Measurements from ENCODE around the gene B4GALNT2.
"Not testable (repeated sequence)": the region's sequence is repeated elsewhere in the genome, so short reads cannot be mapped to it uniquely, and the experiment has no call there.

The B4GALNT2 gene

GRCh38 chr17:49093131-49093530 is 39.4 kb upstream of the B4GALNT2 start:
- no peaks in the 10 kb centered on the region for H3K9me3 ChIP-seq (ENCODE audit: insufficient read depth, low read length)

GRCh38 chr17:49100601-49101000 is 32.0 kb upstream of the B4GALNT2 start:
- H3K27ac ChIP-seq (ENCODE audit: low read depth, low read length), result no peak overlapping the region
- H3K9ac ChIP-seq (ENCODE audit: low read length), result no peak overlapping the region
- H3K27me3 ChIP-seq (ENCODE audit: low read length), result no peaks in the 10 kb centered on the region
- H4K20me1 ChIP-seq (ENCODE audit: low read depth, low read length), result no peaks in the 10 kb centered on the region
- H3K4me2 ChIP-seq (ENCODE audit: low read depth, low read length, poor library complexity, severe bottlenecking), result no peak overlapping the region
- H3K9me3 ChIP-seq (ENCODE audit: insufficient read depth, low read length), result no peaks in the 10 kb centered on the region
- H3K9me2 ChIP-seq (replicated peaks; ENCODE audit: insufficient read depth, low read length), result no peaks in the 10 kb centered on the region
- TF ChIP-seq CTCF (IDR thresholded peaks at IDR 0.05; ENCODE audit: insufficient read depth, low read length, poor library complexity, severe bottlenecking) (no peak), EZH2phosphoT487 (conservative IDR thresholded peaks at IDR 0.05; ENCODE audit: low read length) (no peak)
- no peak overlapping the region for H2AFZ ChIP-seq (ENCODE audit: low read depth, low read length, severe bottlenecking)
- no peaks in the 10 kb centered on the region for H3K36me3 ChIP-seq (ENCODE audit: low read length)
- H3K79me2 ChIP-seq (ENCODE audit: insufficient read depth, low read length), result no peaks in the 10 kb centered on the region
- H3F3A ChIP-seq (ENCODE audit: insufficient read depth), result no peaks in the 10 kb centered on the region
- H3K4me3 ChIP-seq (ENCODE audit: insufficient read depth, low read length, poor library complexity, severe bottlenecking), result no peak overlapping the region

More at GRCh38 chr17:49093131-49093530, 39.4 kb upstream of the B4GALNT2 start:
- Histone ChIP-seq H3K4me2 (ENCODE audit: low read depth, low read length, poor library complexity, severe bottlenecking) (no peak overlapping the region), H3K36me3 (ENCODE audit: low read length) (no peaks in the 10 kb centered on the region), H3K27ac (ENCODE audit: low read depth, low read length) (no peak overlapping the region), H4K20me1 (ENCODE audit: low read depth, low read length) (no peaks in the 10 kb centered on the region), H3F3A (ENCODE audit: insufficient read depth) (no peaks in the 10 kb centered on the region), H3K9me2 (replicated peaks; ENCODE audit: insufficient read depth, low read length) (no peaks in the 10 kb centered on the region), H2AFZ (ENCODE audit: low read depth, low read length, severe bottlenecking) (no peak overlapping the region), H3K27me3 (ENCODE audit: low read length) (no peaks in the 10 kb centered on the region), H3K9ac (ENCODE audit: low read length) (no peak overlapping the region), H3K4me3 (ENCODE audit: insufficient read depth, low read length, poor library complexity, severe bottlenecking) (no peak overlapping the region), H3K79me2 (ENCODE audit: insufficient read depth, low read length) (no peaks in the 10 kb centered on the region)
- no peak for TF ChIP-seq CTCF (IDR thresholded peaks at IDR 0.05; ENCODE audit: insufficient read depth, low read length, poor library complexity, severe bottlenecking)
- no peak for TF ChIP-seq EZH2phosphoT487 (conservative IDR thresholded peaks at IDR 0.05; ENCODE audit: low read length)

GRCh38 chr17:49101054-49101534 is 31.5 kb upstream of the B4GALNT2 start:
- no peak overlapping the region for H2AFZ ChIP-seq (ENCODE audit: low read depth, low read length, severe bottlenecking)
- H3K9ac ChIP-seq (ENCODE audit: low read length), result no peak overlapping the region
- no peaks in the 10 kb centered on the region for H3K27me3 ChIP-seq (ENCODE audit: low read length)
- H3K9me3 ChIP-seq (ENCODE audit: insufficient read depth, low read length), result no peaks in the 10 kb centered on the region
- H3K36me3 ChIP-seq (ENCODE audit: low read length), result no peaks in the 10 kb centered on the region
- H4K20me1 ChIP-seq (ENCODE audit: low read depth, low read length), result no peaks in the 10 kb centered on the region
- no peaks in the 10 kb centered on the region for H3K79me2 ChIP-seq (ENCODE audit: insufficient read depth, low read length)
- no peaks in the 10 kb centered on the region for H3F3A ChIP-seq (ENCODE audit: insufficient read depth)
- no peak overlapping the region for H3K4me2 ChIP-seq (ENCODE audit: low read depth, low read length, poor library complexity, severe bottlenecking)
- no peak overlapping the region for H3K27ac ChIP-seq (ENCODE audit: low read depth, low read length)
- TF ChIP-seq EZH2phosphoT487 (conservative IDR thresholded peaks at IDR 0.05; ENCODE audit: low read length) (no peak), CTCF (IDR thresholded peaks at IDR 0.05; ENCODE audit: insufficient read depth, low read length, poor library complexity, severe bottlenecking) (no peak)
- H3K4me3 ChIP-seq (ENCODE audit: insufficient read depth, low read length, poor library complexity, severe bottlenecking), result no peak overlapping the region
- H3K9me2 ChIP-seq (replicated peaks; ENCODE audit: insufficient read depth, low read length), result no peaks in the 10 kb centered on the region

GRCh38 chr17:49103360-49103759 is 29.2 kb upstream of the B4GALNT2 start:
- not testable (repeated sequence) for H3F3A ChIP-seq (ENCODE audit: insufficient read depth); H3K27me3 ChIP-seq (ENCODE audit: low read length); H2AFZ ChIP-seq (ENCODE audit: low read depth, low read length, severe bottlenecking); H3K9me2 ChIP-seq (replicated peaks; ENCODE audit: insufficient read depth, low read length); H3K9ac ChIP-seq (ENCODE audit: low read length); H3K79me2 ChIP-seq (ENCODE audit: insufficient read depth, low read length); H4K20me1 ChIP-seq (ENCODE audit: low read depth, low read length); H3K4me2 ChIP-seq (ENCODE audit: low read depth, low read length, poor library complexity, severe bottlenecking); H3K36me3 ChIP-seq (ENCODE audit: low read length); H3K9me3 ChIP-seq (ENCODE audit: insufficient read depth, low read length); H3K4me3 ChIP-seq (ENCODE audit: insufficient read depth, low read length, poor library complexity, severe bottlenecking); H3K27ac ChIP-seq (ENCODE audit: low read depth, low read length)
